Urinary bladder (tissue), 4 donors: Measurements from ENCODE around the gene RRM2. TPM values are rescaled to one million over a fixed set of nuclear protein-coding genes. Genes with fewer than 3 reads are reported as not detected.
"Not testable (repeated sequence)": the region's sequence is repeated elsewhere in the genome, so short reads cannot be mapped to it uniquely, and the experiment has no call there.

ENCODE experiments used
- DNase-seq: peaks from one replicate; pipeline ENCODE4 v3.0.0-alpha.2; 2015; ENCODE audit errors: extremely low spot score
- H3K27ac ChIP-seq: one replicate; pipeline ENCODE4 v1.5.1; 2013; ENCODE audit warnings: low read depth, mild to moderate bottlenecking, moderate library complexity
- H3K36me3 ChIP-seq: one replicate; pipeline ENCODE4 v1.6.1; 2013; ENCODE audit warnings: mild to moderate bottlenecking, moderate library complexity; ENCODE audit not compliant: insufficient read depth
- H3K4me1 ChIP-seq: one replicate; pipeline ENCODE4 v1.6.1; 2013; ENCODE audit warnings: mild to moderate bottlenecking, moderate library complexity; ENCODE audit not compliant: insufficient read depth
- H3K4me3 ChIP-seq: one replicate; pipeline ENCODE4 v1.5.1; 2013; ENCODE audit warnings: low read depth, low read length
- WGBS: extraction: QIAGEN DNeasy Blood & Tissue Kit; methylation state at CpG from one replicate; pipeline ENCODE4 v1.1.7; 2013; 5-methylcytosine and 5-hydroxymethylcytosine counted together
- polyA plus RNA-seq: library from polyadenylated mRNA; stranded (reverse); fragments of 200-250 nt; gene quantifications from one replicate; pipeline ENCODE4 v1.2.3, GENCODE V29; 2013
- total RNA-seq: library from RNA; depleted of rRNA; stranded (reverse); fragments of >200 nt; gene quantifications from one replicate; pipeline ENCODE4 v1.2.3, GENCODE V29; 2014
- donor health status: healthy with polysubstance abuse.
- donor health status: healthy.

RRM2 gene
- total and polyA plus RNA-seq, 2 donors: 0.92 to 24.8 TPM

DNA sequence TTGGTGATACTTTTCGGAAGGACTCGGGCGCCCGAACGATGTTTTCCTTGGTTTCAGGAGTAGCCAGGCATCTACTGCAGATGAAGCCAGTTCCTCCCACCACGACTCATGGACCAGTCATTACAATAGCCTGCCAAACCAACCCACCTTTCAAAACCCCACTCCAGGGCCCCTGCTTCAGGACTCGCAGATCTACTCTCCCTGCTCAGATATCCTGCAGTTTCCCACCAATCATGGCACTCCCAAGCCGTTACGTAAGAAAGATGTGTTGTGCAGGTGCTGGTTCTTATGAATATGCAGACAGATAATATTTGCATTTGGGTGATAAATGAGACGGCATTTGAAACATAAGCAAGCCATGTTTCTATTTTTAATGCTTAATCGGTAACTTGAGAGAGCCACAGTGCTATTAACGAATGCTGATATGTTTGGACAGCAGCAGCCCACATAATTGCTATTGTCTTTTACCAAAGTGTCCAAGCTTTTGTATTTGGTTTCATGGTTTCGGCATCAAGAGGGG, 38.8 kb upstream of the RRM2 start:
- H3K36me3 ChIP-seq: no peaks in the 10 kb centered on the region
- no peak for DNase-seq
- H3K27ac ChIP-seq: no peak overlapping the region
- H3K4me3 ChIP-seq: no peak overlapping the region
- H3K4me1 ChIP-seq: no peaks in the 10 kb centered on the region
- 58% methylated on average over 13 of the region's 13 CpGs for WGBS

DNA sequence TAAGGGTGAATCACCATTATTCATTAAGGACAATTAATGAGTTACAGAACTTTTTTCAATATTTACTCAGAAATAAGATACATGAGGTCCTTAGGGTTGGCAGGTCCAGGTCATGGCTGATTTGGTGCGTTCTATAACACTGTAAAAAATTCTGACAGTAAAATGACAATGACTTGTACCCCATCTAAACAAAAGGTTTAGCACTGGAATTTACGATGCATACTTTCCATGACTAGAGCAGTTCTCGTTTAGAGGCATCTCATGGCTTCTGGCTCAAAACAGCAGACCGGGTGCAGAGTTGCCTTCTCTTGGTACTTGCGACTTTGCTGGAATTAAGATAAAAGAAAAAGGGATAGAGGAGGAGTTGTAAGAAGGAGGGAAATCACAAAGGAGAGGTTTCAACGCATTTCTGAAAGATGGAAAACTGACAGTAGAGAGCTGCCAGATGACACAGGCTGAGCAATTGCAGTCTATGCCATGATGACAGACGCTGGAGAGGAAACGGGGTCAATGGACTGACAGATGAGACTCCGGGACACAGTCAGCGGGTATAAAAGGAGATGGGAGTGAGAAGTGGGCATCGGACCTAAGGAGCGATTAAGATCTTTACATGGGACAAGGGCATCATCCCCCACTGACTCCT, 38.2 kb upstream of the RRM2 start:
- WGBS: 40% methylated on average over 12 of the region's 12 CpGs
- no peaks in the 10 kb centered on the region for H3K36me3 ChIP-seq
- no peak for DNase-seq
- H3K4me1 ChIP-seq: no peaks in the 10 kb centered on the region
- no peak overlapping the region for H3K4me3 ChIP-seq
- no peak overlapping the region for H3K27ac ChIP-seq

DNA sequence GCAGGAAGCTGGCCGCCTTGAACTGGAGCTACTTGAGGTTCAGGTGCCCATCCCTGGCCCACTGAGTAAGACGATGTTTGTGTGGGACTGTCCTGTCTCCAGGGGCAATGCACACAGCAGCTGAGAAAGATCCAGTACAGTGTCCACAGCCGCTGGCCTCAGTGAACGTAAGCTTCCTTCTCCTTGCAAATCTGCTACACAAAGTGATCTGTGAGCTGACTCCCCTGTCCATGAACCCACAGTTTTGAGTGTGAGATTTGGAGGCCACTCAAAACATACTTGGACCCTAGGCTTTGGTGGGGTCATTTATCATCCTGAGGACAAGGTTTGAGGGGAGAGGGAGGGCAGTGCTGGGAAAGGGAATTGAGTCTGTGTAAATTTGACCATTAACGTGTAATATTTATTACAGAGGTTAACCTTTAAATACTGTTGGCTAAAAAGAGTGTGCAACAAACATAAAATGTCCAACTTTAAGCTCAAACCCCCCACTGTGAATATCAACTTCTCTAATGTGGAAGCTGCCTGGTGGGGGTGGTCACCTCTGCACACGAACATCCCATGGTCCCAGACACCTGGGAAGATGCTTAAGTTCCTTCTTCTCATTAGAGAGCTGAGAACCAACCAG, 37.4 kb upstream of the RRM2 start:
- Histone ChIP-seq H3K27ac (no peak overlapping the region), H3K4me3 (no peak overlapping the region), H3K4me1 (no peaks in the 10 kb centered on the region), H3K36me3 (no peaks in the 10 kb centered on the region)
- 70% methylated on average over 6 of the region's 6 CpGs for WGBS
- no peak for DNase-seq

DNA sequence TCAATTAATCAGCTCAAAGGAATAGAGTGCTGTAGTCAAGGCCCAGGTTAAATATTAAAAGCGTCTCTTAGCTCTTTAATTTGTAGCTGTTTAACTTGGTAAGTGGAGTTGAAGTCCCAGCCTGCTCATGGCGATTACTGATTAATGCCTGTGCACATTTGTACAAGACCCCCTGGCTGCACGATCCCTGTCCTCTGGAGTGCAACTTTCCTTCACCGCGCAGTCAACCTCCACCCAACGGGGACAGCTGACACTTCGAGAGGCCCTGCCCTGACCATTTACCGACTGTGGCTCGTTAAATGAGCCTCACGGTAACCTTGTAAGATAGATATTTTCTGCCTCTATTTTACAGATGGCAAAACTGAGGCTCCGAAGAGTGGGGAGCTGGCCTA, 36.9 kb upstream of the RRM2 start:
- H3K27ac ChIP-seq: no peak overlapping the region
- no peak for DNase-seq
- H3K36me3 ChIP-seq: no peaks in the 10 kb centered on the region
- no peaks in the 10 kb centered on the region for H3K4me1 ChIP-seq
- 91% methylated on average over 11 of the region's 11 CpGs for WGBS
- H3K4me3 ChIP-seq: no peak overlapping the region

DNA sequence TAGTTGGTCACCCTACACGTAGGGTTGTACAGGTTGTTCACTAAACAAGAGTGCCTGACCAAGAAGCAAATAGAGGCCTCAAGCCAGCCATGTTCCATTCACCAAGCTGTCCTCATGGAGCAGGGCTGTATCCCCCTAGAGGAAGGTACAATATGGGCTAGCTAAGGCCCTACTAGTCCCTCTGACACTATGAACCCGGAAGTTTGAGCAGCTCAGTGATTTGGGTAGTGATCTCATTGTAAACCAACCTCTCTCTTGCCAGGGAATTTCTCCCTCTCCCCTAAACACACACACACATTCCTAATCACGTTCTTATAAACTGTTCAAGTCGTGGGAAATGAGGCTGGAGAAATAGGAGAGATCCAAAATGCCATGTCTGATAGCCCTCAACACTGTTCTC, 35.6 kb upstream of the RRM2 start:
- no peaks in the 10 kb centered on the region for H3K36me3 ChIP-seq
- WGBS: 51% methylated on average over 4 of the region's 4 CpGs

DNA sequence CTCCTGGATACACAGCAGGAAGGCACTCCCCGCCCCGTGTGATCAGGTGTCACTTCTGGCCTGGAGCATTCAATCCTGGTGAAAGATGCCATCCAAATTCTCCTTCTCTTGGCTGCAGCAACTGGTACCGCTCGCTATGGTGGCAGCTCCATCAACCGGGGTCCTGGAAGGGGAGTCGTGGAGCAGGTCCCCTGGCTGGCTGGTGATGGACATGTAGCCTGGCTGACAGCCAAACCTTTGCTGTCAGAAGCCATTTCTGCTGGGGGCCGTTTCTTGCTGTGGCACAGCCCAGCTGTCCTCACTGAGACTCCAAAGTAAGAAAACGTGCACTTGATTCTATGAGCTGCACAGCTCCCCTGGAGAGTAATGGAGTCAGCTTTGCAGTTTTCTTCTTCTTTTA, 35.2 kb upstream of the RRM2 start:
- Histone ChIP-seq H3K4me1 (no peaks in the 10 kb centered on the region), H3K36me3 (no peaks in the 10 kb centered on the region), H3K27ac (no peak overlapping the region), H3K4me3 (no peak overlapping the region)
- no peak for DNase-seq
- 64% methylated on average over 8 of the region's 8 CpGs for WGBS

More for the DNA sequence above, 35.6 kb upstream of the RRM2 start:
- H3K4me3 ChIP-seq: no peak overlapping the region
- H3K4me1 ChIP-seq: no peaks in the 10 kb centered on the region
- no peak for DNase-seq
- H3K27ac ChIP-seq: no peak overlapping the region

DNA sequence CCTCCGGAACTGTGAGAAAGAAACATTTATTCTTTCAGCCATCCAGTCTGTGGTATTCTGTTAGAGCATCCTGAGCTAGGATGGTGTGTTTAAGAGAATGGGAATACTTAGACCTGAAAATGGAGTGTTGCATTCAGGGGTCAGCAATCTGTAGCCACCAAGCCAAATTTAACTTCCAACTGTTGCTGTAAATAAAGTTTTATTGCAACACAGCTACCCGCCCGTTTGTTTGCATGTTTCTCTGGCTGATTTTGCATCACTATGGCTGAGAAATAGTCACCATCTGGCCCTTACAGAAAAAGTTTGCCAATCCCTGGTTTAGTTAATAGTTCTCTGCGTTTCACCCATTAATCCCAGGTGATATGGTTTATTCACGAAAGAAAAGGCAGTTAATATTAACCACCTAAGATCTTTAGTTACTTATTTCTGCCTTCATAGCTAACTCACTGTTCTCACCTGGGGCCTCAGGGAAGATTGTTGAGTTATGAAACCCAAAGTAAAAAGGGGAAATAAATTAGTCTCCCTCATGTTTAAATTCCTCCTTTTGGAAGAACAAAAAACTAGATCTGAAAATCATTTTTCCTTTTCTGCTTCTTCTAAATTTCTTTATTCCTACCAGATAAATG, 32.9 kb upstream of the RRM2 start:
- Histone ChIP-seq H3K36me3 (no peaks in the 10 kb centered on the region), H3K27ac (no peak overlapping the region), H3K4me1 (no peaks in the 10 kb centered on the region), H3K4me3 (no peak overlapping the region)
- 58% methylated on average over 5 of the region's 5 CpGs for WGBS
- DNase-seq: no peak

DNA sequence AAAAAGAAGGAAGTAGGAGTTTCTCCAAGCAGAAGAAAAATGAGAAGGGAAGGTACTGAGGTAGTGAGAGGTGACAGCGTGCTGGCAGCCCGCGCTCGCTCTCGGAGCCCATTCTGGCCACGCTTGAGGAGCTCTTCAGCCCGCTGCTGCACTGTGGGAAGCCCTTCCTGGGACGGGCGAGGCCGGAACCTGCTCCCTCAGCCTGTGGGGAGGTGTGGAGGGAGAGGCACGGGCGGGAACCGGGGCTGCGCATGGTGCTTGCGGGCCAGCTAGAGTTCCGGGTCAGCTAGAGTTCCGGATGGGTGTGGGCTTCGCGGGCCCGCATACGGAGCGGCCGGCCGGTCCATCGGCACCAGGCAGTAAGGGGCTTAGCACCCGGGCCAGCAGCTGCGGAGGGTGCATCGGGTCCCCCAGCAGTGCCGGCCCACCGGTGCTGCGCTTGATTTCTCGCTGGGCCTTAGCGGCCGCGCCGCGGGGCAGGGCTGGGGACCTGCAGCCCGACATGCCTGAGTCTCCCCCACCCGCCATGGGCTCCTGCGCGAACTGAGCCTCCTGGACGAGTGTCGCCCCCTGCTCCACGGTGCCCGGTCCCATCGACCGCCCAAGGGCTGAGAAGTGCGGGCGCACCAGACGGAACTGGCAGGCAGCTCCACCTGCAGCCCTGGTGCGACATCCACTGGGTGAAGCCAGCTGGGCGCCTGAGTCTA, 31.2 kb upstream of the RRM2 start:
- no peak overlapping the region for H3K27ac ChIP-seq
- DNase-seq: no peak

DNA sequence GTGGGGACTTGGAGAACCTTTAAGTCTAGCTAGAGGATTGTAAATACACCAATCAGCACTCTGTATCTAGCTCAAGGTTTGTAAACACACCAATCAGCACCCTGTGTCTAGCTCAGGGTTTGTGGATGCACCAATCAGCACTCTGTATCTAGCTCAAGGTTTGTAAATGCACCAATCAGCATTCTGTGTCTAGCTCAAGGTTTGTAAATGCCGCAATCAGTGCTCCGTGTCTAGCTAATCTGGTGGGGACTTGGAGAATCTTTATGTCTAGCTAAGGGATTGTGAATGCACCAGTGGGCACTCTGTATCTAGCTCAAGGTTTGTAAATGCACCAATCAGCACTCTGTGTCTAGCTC, 30.7 kb upstream of the RRM2 start:
- H3K4me3 ChIP-seq, H3K4me1 ChIP-seq, H3K27ac ChIP-seq, H3K36me3 ChIP-seq, DNase-seq: not testable (repeated sequence)
- 99% methylated on average over 2 of the region's 2 CpGs for WGBS

More for the DNA sequence above, 31.2 kb upstream of the RRM2 start:
- WGBS: 23% methylated on average over 52 of the region's 52 CpGs
- Histone ChIP-seq H3K4me1 (no peaks in the 10 kb centered on the region), H3K36me3 (no peaks in the 10 kb centered on the region), H3K4me3 (no peak overlapping the region)

DNA sequence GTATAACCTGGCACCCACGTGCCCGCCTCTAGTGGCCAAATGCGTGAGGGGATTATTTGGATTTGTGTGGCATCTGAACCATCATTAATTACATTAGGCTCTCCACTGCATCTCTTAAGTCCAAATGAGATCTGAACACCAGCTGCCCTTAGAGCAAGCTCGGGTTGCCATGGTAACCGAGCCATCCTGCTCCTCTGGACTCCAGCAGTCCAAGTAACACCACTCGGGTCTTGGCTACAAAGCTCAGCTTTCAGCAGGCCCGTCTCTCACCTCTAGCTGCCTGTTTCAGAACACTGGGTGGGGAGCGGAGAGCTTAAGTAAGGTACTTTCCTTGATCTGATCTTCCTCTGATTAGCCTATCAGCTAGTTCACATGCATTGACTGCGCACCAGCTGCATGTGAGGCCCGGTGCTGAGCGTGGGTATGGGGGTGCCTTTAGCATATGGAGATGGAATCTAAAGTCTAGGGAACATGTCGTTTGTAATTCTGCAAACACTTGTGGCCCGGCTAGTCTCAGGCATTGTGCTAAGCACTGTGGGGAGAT, 28.2 kb upstream of the RRM2 start:
- Histone ChIP-seq H3K27ac (no peak overlapping the region), H3K36me3 (no peaks in the 10 kb centered on the region), H3K4me3 (no peak overlapping the region), H3K4me1 (no peaks in the 10 kb centered on the region)
- 85% methylated on average over 13 of the region's 13 CpGs for WGBS
- DNase-seq: no peak

DNA sequence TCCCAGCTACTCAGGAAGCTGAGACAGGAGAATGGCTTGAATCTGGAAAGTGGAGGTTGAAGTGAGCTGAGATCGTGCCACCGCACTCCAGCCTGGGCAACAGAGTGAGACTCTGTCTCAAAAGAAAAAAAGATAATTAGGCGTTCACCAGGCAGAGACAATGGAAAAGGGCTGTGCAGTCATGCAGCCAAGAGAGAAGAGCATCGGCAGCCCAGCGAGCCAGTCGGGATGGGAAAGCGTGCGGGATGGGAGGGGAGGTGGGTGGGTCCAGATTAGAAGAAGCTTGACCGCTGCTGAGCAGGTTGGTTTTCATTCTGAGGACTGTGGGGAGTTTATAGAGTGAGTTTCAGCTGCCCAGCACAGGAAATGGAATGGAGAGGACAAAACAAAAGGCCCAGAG, 27.4 kb upstream of the RRM2 start:
- no peaks in the 10 kb centered on the region for H3K4me1 ChIP-seq
- H3K4me3 ChIP-seq: no peak overlapping the region
- no peak for DNase-seq
- H3K27ac ChIP-seq: no peak overlapping the region
- no peaks in the 10 kb centered on the region for H3K36me3 ChIP-seq
- WGBS: 86% methylated on average over 9 of the region's 9 CpGs

DNA sequence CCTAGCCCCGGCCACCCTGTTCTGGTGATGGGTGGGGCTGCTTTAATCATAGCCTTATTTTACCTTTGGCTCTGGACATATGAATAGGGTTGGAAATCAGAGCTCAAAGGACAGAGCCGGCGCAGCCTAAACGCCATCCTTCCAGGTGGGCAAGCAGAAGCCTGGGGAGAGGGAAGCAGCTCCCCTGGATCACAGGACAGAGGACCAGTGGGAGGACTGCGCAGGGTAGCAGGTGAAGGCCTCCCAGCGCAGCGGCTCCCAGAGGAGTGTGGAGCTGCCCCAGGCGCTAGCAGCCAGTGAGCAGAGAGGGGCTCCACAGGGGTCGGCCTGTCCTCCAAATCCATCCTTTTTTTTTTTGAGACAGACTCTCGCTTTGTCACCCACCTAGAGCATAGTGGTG, 25.9 kb upstream of the RRM2 start:
- Histone ChIP-seq H3K4me3 (no peak overlapping the region), H3K36me3 (no peaks in the 10 kb centered on the region), H3K4me1 (no peaks in the 10 kb centered on the region), H3K27ac (no peak overlapping the region)
- WGBS: 97% methylated on average over 10 of the region's 10 CpGs
- DNase-seq: no peak

DNA sequence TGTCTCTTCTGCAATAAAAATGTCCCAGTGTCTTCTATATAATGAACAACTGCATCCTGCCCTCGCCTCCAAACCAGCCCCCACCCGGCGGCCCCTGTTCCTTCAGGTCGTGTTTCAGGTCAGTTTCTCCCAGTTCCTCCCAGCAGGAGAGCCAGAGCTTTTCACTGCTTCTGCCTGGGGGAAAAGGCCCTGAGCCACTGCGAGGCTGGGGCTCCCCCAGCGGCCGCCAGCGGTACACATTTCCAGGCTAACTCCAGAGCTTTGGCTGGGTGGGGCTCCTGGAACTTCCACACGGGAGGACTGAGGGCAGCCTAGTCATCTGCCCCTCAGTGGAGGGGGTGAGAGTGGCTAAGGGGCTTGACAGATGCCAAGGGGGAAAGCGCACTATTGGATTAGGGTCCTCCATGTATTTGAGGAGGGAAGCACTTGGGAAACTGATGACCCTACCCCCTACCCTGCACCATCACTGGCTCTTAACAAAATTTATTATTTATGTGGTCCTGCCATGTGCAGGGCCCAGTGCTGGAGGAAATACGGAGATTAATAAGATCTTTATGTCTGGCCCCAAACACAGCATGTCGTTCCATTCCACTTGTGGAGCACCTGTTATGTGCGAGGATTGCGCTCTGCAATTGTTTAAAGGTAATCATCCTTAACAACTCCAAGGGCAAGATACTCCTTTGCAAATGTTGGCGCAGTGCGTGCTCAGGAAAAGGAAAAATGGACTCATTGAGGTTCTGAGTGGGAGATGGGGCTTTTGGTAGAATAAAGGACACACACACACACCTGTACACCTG, 25.0 kb upstream of the RRM2 start:
- Histone ChIP-seq H3K4me3 (no peak overlapping the region), H3K4me1 (no peaks in the 10 kb centered on the region), H3K36me3 (no peaks in the 10 kb centered on the region), H3K27ac (no peak overlapping the region)
- 36% methylated on average over 16 of the region's 16 CpGs for WGBS
- DNase-seq: no peak
